HG02981 (cell line): ENCODE measurements around the gene EPB41L4B.

Experiments
- ATAC-seq: cut with Tn5 transposase; IDR thresholded peaks from one replicate; pipeline ENCODE4 v1.9.1; 2021; ENCODE audit warnings: mild to moderate bottlenecking, moderate library complexity; ENCODE audit not compliant: unreplicated experiment

EPB41L4B gene

DNA sequence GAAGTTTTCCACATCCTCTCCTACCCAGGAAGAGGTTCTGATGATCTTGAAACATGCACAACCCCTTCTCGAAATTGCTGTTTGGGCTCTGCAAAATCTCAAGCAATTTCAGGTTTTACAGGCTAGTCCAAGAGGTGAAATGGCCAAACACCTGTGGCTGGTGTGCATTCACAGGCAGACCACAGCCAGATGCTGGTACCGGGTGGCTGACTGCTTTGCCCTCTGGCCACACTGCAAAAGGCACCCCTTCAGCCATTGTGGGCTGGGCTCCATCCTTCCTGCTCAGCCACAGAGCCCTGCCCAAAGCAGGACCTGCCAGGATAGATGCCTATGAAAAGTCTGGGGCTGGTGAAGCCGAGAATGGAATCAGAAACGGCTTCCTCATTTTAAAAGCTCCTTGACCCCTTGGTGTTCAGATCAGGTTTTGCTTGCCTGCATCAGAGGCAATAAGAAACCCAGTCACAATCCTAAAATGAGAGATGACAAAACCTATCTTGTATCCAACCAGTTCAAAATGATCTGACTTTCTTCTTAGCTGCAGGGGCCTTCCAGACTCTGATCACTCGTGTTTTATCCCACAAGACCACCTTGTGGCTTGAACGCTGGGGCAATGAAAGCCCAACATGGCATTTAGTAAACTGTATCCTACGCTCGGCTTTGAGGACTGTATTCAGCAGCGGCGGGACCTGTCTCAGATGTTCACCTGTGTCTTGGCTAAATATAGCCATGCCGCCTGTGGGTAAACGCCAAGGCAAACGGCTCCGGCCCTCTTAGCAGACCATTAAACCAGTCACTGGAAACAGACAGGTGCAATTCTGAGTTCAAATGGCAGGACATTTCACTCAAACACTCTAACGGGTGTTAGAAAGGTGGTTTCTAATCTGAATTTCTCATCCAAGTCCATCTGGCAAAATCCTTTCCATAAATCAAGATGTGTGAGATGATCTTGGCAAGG lies 49.6 kb downstream of the EPB41L4B start:
- no peak for ATAC-seq

- no peak for ATAC-seq
Observed at GRCh38 chr9:109270441-109270840, 50.4 kb downstream of the EPB41L4B start.

DNA sequence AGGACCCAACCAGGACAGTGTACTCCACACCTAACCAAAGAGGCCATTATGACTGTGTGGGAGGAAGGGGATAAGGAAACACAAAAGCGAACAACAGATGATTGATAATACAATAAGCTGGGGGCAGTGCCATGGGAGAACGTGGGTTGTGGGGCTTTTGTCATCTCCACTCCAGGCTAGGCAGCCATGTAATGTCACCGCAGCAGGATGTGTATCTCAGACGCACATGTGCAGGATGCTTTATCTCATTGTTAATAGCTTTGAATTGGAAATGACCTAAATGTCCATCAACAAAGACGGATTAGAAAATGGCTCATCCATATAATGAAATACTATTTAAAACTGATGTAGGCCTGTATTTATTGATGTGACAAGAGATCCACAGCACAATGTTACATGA lies 51.0 kb downstream of the EPB41L4B start:
- no peak for ATAC-seq

GRCh38 chr9:109269081-109269480 lies 51.8 kb downstream of the EPB41L4B start:
- no peak for ATAC-seq

DNA sequence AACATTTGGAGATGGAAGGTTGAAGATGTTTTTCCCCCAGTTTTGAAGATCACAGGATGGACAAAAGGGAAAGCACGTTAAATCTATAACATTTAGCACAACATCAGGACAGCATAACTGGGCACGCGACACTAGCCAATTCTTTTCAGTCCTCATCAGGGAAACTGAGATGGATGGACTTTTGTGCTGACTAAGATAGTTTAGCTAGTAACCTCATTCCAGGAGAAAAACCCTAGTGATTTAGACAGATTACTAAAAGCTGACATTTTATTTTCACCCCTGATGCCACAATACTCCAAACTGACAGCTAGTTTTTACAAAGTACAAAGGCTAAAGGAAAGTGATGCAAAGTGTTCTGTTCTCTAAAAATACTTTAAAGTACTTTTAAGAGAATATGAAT lies 53.3 kb downstream of the EPB41L4B start:
- no peak for ATAC-seq

DNA sequence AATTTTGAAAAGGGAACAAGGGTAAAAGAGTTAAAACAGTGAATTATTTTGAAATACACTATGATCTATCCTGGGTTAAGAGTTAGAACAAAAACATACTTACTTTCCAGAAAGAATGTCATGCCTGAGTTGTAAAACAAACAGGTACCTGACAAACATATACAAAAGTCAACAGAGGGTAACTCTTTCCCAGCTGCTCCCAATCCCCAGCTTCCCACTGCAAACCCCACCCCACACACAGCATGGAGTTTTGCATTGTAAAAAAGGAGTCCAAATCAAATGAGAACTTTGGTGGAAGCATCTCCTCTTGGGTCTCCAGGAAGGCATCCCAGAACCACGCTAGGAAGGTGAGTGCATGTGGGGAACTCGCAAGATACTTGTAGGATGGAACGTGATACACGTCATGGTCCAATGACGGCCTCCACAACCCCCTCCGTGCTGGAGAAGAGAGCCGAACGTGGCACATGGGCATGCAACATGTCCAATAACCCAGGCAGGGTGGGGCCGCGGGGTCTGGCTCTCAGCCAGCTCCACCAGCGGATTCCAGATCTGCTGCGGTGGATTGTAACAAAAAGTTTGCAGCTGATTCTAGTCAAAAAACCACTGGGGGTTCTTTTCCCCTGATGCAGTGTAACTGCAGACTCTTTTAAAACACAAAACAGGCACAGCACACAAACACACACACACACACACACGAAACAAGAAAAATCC lies 55.8 kb downstream of the EPB41L4B start:
- ATAC-seq: no peak

GRCh38 chr9:109263358-109263757 lies 57.5 kb downstream of the EPB41L4B start:
- no peak for ATAC-seq

GRCh38 chr9:109258481-109259302 lies 62.2 kb downstream of the EPB41L4B start:
- ATAC-seq: no peak

DNA sequence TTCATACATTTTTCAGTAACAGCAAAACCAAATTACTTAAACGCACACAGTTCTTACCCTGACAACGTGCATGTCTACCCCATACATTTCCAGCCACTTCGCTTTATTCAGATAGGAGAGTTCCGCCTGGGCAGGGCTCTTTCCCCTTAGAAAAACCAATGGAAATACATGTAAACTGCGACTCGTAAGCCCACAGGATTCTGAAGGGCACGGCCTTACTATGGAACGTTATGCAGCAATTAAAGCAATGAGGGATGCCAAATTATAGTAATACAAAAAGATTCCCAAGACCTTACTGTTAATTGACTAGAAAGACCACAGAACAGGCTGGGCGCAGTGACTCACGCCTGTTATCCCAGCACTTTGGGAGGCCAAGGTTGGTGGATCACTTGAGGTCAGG lies 64.5 kb downstream of the EPB41L4B start:
- no peak for ATAC-seq

DNA sequence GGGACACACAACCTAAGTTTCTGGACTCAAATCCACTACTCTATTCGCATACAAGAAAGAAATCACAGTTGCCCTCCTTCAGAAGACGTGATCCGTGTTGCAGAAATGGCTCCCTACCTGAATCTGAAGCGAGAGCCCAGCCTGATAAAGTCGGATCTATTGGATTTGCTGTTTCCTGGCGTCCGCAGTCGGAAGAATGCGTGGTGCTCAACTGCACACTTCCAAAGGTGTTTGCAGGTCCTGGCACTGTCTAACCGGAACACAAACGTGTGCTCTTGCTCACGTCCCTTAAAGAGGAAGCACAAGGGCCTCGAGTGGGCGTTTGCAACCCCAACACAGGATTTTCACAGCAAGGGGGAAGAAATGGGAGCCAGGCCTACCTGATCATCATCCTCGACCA lies 65.5 kb downstream of the EPB41L4B start:
- ATAC-seq: no peak

GRCh38 chr9:109254317-109254716 lies 66.5 kb downstream of the EPB41L4B start:
- no peak for ATAC-seq

DNA sequence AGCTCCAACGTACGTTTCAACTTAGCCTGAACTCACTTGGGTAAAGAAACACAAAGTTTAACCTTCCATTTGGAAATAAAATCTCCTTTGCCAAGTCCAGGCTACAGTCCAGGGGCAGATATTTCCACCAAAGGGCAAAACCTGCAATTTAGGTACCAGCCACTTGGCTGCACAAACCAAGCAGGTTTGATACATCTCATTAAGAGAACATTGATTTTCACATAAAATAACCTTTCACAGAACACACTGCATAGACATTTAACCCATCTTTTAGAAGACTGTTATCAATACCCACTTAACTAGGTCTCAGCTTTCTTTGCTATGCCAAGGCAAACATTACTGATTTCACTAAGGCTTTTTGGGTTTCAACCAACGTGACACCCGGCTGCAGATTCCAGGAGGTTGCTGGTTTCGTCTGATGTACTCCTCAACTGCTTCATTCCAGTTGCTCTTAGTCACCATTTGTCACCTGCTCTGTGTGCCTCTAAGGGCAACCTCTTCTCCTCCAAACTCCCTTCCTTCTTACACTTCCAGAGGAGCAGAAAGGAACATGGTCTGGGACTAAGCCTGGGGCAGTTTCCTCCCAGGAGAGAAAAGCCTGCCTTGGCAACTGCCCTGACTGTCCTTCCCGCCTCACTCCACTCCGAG lies 67.1 kb downstream of the EPB41L4B start:
- no peak for ATAC-seq

DNA sequence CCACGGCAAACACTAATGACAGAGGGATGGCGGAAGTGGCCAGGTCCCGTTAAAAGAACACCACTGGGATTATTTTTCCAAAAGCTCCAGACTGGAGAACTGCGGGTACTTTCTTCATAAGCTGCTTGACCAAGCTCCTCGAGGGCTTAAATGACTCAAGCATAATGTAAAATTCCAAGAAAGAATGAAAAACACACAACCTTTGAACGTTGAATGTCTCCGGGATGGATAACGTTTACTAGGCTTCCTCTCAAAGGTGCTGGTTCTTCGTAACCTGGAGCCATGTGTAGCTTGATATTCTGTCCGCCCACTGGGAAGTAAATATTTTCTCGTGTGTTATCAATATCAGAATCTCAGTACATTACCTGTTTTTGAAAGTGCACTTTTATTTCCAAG lies 67.6 kb downstream of the EPB41L4B start:
- ATAC-seq: no peak

- ATAC-seq: no peak
Observed at GRCh38 chr9:109252291-109252690, 68.6 kb downstream of the EPB41L4B start.

- no peak for ATAC-seq
Observed at GRCh38 chr9:109251776-109252106, 69.1 kb downstream of the EPB41L4B start.

DNA sequence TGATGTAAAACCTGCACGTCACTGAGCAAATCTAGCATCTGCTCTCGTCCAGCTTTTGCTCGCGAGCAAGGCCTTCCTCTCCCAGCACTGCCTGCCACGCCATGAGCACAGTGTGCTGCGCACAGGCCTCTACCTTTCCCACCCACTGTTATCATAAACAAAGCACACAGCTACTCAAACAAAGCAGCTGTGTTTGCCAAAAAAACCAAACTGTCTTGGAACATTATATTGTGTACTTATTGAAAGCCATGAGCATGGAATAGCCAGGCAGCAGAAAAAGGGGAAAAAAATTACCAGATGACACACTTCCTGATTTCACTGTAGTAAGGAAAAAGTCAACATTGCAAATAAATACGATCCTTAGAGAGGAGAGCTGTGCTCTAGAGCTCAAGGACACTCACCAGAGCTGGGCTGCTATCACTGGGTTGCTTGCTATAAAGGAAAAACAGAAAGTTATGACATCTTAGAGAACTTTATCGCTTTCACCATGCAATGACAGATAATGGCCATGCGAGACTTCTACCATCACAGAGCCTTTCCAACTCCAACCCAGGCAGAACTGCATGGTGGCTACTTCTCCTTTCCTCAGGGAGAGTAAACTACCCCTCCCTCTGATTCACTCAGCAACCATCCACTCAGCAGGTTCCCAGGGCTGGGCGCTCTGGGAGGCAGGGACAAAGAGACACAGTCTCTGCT lies 69.6 kb downstream of the EPB41L4B start:
- no peak for ATAC-seq

- no peak for ATAC-seq
Observed at GRCh38 chr9:109250771-109251079, 70.1 kb downstream of the EPB41L4B start.

DNA sequence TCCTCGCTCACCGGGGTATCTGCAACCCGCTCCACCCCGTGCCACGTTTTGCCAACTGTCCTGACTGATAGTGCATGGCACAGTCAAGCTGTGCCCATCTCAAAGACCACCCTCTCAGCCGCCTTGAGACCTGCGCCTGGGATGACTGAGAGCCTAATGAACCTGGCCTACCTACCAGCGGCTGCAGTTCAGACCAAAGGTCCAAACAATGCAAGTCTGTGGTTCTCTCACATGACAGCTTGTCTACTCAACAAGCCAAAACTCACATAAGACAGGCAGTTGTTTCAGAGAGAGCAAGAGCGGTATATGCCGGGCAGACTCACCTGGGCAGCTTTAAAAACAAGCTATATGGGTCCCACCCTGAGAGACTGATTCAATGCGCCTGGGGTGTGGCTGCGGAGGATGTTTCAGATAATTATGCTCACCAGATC lies 70.5 kb downstream of the EPB41L4B start:
- ATAC-seq: no peak

GRCh38 chr9:109249615-109250014 lies 71.2 kb downstream of the EPB41L4B start:
- ATAC-seq: no peak

GRCh38 chr9:109248133-109248581 lies 72.7 kb downstream of the EPB41L4B start:
- no peak for ATAC-seq
